GM21367 (cell line): Measurements from ENCODE around the gene HAVCR1.
"Not testable (repeated sequence)": the region's sequence is repeated elsewhere in the genome, so short reads cannot be mapped to it uniquely, and the experiment has no call there.

Experiments used
- ATAC-seq: cut with Tn5 transposase; IDR thresholded peaks from one replicate; pipeline ENCODE4 v1.9.1; 2021; ENCODE audit not compliant: unreplicated experiment

Gene HAVCR1

GRCh38 chr5:157050050-157050449 is 8.9 kb downstream of the HAVCR1 start:
- no peak for ATAC-seq

DNA sequence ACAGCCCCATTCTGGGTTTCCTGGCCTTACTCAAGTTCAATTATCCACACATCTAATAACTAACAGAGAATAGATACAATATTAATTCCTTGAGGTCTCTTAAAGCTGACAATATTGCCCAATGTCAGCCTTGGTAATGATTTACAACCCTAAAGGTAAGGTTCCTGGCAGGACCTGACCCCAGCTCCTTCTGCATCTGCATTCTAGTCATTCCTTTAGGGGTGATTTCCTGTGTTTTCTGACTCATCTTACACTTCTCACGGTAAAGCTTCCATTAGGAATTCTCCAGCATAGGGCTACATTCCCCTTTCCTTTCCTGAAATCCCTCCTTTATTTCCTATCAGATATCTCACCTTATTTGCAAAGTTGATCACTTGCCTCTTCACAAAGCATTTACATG is 9.3 kb downstream of the HAVCR1 start:
- no peak for ATAC-seq

GRCh38 chr5:157047898-157048297 is 11.0 kb downstream of the HAVCR1 start:
- ATAC-seq, result peak; percentile 42

DNA sequence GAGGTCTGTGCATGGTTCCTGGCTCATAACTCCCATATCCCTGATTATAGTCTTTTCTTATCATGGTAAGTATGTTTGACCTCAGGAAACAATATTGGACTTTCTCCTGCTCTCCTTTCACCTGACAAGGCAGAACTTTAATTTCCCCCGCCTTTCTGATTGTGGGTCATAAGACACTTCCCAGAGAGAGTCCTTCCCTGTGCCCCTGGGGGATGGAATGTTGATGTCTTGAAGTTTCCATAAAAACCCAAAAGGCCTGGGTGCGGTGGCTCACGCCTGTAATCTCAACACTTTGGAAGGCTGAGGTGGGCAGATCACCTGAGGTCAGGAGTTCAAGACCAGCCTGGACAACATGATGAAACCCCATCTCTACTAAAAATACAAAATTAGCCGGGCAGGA is 11.9 kb downstream of the HAVCR1 start:
- not testable (repeated sequence) for ATAC-seq

GRCh38 chr5:157046041-157046440 is 12.9 kb downstream of the HAVCR1 start:
- no peak for ATAC-seq

DNA sequence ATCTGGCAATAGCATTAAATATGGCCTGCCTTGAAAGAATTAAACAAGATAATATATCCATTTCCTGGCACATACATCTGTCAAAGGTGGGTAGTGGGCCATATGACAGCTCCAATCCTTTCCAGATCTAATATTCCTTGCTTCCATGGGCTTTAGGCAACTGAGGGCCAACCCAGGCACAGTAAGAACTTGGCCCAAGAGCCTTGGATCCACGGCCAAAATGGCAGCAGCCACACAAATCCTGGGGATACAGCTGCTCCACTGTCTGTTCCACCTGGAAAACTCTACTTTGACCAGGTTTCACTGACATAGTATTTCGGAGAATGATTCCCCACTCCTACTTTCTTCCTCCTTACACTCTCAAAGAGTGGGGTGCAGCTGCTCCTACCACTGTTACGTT is 13.3 kb downstream of the HAVCR1 start:
- ATAC-seq, result no peak

DNA sequence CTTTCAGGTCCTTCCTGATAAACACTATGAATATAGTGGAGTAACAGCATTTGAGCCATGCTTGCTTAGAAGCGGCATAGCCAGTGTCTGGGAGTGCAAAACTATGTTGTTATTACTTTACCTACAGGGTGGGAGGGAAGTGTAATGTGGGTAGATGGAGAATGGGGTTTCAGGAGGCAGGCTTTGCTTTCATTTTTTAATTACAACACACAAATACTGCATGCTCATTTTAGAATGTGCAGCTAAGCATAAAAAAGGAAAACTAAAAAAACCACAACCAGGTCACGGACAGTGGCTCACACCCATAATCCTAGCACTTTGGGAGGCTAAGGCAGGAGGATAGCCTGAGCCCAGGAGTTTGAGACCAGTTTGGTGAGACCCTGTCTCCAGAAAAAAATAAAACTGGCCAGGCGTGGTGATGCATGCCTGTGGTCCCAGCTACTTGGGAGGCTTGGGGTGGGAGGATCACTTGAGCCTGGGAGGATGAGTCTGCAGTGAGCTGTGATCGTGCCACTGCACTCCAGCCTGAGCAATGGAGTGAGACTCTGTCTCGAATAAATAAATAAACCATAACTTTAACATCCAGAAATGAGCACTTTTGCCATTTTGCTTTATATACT is 20.2 kb downstream of the HAVCR1 start:
- no peak for ATAC-seq

DNA sequence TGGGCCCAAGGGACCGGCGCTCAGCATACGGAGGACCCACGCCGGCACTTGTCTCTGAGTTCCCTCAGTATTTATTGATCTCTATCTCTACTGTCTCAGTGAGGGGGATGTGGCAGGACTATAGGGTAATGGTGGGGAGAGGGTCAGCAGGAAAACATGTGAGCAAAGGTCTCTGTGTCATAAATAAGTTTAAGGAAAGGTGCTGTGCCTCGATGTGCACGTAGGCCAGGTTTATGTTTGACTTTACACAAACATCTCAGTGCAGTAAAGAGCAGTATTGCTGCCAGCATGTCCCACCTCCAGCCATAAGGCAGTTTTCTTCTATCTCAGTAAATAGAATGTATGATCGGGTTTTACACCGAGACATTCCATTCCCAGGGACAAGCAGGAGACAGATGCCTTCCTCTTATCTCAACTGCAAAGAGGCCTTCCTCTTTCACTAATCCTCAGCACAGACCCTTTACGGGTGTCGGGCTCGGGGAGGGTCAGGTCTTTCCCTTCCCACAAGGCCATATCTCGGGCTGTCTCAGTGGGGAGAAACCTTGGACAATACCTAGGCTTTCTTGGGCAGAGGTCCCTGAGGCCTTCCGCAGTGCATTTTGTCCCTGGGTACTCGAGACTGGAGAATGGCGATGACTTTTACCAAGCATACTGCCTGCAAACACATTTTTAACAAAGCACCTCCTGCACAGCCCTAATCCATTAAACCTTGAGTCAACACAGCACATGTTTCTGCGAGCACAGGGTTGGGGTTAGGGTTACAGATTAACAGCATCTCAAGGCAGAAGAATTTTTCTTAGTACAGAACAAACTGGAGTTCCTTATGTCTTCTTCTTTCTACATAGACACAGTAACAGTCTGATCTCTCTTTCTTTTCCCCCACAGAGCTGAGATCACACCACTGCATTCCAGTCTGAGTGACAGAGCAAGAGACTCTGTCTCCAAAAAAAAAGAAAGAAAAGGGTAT is 24.5 kb downstream of the HAVCR1 start:
- ATAC-seq, result not testable (repeated sequence)

DNA sequence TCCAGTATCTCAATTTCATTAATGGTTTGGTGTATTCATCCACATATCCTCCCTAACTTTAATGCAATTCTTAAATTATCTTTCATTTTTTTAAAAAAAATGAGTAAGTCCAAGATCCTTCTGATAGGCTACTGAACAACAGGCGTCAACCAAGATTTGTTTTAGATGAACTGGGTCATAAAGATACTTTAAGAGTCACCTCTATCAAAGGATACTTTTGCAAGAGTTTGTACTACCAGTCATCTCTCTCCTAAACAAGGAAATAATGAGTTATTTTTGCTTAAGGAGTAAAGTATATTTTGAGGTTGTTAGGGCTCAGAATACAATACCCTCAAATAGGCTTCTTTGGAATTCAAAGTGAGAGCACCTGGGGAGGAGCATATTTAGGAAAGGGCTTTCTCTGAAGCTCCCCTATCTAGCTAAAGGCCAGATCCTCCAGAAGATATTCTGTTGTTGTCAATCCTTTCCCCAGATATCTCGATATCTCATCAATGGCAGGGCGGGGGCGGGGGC is 25.8 kb downstream of the HAVCR1 start:
- ATAC-seq, result no peak

GRCh38 chr5:157030692-157031091 is 28.2 kb downstream of the HAVCR1 start:
- no peak for ATAC-seq

DNA sequence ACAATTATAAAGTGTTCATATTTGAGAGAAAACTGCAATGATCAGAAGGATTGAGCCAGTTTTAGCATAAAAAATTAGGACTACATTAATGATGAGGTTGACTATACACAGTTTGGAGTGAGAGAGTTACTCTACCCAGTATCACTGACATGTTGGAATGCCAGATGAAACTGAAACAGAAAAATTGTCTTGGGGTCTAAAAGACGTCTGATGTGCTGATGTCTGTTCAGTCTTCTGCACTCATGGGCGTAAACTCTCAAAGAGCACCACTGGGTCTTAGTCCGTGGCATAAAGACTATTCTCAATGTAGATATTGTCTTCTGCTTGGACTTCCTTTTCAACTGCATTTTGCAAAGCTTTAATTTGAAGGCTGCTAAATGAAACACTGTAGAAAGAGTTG is 29.5 kb downstream of the HAVCR1 start:
- ATAC-seq, result peak; percentile 36

- peak; percentile 90 for ATAC-seq
Measured at GRCh38 chr5:157027663-157028062, 31.3 kb downstream of the HAVCR1 start.

GRCh38 chr5:157026789-157027424 is 32.0 kb downstream of the HAVCR1 start:
- ATAC-seq, result no peak

DNA sequence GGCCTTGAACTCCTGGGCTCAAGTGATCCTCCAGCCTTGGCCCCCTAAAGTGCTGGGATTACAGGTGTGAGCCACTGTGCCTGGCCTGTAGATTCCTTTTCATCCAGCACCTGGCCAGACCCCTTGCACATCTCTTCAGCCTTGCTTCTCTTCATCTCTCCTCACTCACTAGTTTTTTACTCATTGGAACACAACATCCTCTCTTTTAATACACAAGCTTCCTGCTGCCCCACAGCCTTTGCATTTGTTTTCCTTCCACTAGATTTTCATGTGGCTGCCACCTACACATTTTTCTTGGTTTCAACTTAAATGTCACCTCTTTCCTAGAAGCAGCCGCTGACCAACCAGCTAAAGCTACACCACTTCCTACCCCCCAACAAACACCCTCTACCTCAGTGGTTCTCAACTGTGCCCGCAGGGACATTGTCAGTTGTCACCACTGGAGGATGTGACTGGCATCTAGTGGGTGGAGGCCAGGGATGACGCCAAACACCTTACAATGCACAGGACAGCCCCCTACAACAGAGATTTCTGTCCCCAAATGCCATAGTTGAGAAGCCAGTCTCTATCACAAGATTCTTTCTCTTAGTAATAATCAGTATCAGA is 33.7 kb downstream of the HAVCR1 start:
- ATAC-seq, result no peak

DNA sequence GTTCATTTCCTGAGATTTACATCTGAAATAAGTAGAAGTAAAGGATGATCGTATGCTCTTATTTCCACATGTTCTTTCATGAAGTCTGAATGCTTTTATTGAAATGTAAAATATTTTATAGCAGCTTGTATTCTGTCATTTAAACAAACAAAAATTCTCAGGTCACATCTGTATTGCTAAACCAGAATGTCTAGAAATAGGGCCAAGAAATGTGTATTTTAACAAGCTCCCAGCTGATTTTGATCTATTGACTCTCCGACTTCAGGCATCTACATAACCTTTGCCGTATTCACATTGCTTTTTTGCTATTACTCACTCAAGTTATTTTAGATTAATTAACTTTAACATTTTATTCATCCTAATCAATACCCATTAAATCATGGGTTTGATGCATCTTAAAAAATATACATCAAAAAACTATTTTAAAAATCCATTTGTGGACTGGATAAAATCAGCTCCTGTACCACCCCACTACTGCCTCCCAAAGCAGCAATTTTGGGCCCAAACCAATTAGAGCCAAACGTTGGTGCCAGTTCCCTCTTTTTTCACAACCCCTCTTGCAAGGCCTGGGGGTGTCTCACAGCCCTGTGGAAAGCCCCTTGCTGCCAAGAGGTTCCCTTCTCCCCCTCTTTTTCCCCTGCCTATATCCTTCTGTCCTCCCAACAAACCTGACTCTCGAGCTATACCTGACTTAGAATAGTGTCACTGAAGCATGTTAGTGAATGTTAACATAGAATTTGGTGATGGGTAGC is 34.5 kb downstream of the HAVCR1 start:
- ATAC-seq, result no peak

GRCh38 chr5:157022024-157022423 is 36.9 kb downstream of the HAVCR1 start:
- ATAC-seq, result no peak

- no peak for ATAC-seq
Measured at GRCh38 chr5:157020511-157021222, 38.2 kb downstream of the HAVCR1 start.

DNA sequence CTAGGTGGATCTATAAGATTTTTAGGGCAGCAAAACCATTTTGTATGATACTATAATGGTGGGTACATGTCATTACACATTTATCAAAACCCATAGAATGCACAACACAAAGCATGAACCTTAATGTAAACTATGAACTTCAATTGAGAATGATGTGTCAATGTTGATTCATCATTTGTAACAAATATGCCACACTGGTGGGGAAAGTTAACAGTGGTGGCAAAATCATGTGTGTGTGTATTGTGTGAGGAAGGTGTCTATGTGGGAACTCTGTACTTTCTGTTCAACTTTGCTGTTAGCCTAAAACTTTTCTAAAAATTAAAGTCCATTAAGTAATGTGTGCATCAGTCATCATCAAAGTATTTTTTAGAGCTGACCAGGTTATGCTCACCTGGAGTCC is 38.9 kb downstream of the HAVCR1 start:
- ATAC-seq, result no peak

DNA sequence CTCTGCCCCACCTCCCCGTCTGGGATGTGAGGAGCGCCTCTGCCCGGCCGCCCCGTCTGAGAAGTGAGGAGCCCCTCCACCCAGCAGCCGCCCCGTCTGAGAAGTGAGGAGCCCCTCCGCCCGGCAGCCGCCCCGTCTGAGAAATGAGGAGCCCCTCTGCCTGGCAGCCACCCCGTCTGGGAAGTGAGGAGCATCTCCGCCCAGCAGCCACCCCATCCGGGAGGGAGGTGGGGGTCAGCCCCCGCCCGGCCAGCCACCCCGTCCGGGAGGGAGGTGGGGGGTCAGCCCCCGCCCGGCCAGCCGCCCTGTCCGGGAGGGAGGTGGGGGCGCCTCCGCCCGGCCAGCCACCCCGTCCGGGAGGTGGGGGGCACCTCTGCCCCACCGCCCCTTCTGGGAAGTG is 44.8 kb downstream of the HAVCR1 start:
- ATAC-seq, result not testable (repeated sequence)

GRCh38 chr5:157006262-157006661 is 52.7 kb downstream of the HAVCR1 start:
- ATAC-seq, result no peak
